ENCODE data around the gene EXOC2.
"Not testable (repeated sequence)": the region's sequence is repeated elsewhere in the genome, so short reads cannot be mapped to it uniquely, and the experiment has no call there.

Gene EXOC2

GRCh38 chr6:633611-634010 lies 59.3 kb downstream of the EXOC2 start:
- DNase-seq: no peak

DNA sequence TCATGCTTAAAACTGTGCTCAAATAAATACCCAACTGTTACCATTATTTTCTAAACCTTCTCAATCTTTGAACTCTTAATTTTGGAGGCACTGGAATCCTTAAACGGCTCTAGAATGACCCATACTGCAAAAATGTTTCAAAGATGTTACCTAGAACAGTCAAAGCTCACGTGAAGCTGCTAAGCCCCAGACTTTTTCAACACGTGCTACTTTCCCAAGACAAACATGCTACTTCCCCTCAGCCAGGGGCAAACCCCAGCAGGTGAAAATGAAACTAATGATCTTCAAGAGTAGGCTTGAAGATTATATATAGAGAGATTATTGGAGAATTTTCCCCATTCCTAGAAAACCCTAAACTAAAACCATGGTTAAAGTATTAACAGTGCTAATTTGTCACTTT lies 64.2 kb downstream of the EXOC2 start:
- no peak for DNase-seq

DNA sequence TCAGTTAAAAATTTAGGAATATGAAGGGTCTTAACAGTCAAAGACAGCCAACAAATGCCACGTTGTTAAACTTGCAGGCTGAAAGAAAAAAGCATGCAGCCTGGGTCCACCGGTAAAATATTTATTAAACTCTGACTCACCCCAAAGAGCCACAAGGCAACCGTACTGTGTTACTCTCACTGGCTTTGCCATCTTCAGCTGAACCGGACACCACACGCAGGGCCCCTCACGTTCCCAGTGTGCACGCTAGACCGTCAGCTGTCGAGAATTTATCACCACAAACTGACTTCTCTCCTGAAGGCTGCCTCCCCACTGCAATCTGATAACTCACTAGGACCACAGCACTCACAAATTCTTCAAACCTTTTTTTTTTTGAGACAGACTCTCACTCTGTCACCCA lies 66.7 kb downstream of the EXOC2 start:
- no peak for DNase-seq

GRCh38 chr6:624979-625378 lies 68.0 kb downstream of the EXOC2 start:
- peak in 1 of 2 experiments; percentile 2 for DNase-seq

DNA sequence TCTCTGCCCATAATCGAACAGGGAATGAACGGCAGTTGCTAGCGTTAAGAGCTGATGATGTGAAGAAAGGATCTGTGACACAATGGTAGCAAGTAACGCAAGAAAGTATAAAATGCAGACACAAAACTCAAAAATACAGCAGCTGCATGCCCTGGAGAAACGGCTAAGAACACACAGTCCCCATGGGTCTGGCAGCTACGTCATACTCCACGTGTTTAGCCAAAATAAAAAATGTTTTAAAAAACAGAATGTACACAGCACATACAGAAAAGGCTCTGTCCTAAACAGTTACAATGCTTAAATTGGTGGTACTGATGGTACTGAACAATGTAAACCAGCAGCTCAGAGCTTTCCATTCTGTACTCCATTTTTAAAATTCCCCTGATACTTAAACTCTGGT lies 70.5 kb downstream of the EXOC2 start:
- DNase-seq: no peak

GRCh38 chr6:621931-622330 lies 71.0 kb downstream of the EXOC2 start:
- no peak for DNase-seq

- DNase-seq: no peak
These were observed 72.0 kb downstream of the EXOC2 start for GRCh38 chr6:620950-621349.

DNA sequence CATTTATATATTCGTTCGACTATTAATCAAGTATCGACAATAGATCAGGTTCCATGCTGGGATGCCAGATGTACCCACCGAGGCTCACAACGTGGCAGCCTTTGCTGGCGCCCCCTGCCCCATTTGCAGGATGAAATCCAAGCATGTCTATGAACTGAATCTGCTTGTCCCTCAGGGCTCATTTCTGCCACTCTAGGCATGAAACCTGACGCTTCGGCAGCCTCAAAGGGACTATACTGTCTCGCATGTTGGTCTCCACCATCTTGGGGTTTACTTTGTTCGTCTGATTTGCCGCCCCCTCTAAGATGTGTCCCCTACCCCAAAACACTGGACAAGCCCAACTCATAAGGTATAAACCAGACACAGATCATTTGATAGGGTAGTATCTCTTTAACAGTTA lies 72.8 kb downstream of the EXOC2 start:
- DNase-seq: no peak

DNA sequence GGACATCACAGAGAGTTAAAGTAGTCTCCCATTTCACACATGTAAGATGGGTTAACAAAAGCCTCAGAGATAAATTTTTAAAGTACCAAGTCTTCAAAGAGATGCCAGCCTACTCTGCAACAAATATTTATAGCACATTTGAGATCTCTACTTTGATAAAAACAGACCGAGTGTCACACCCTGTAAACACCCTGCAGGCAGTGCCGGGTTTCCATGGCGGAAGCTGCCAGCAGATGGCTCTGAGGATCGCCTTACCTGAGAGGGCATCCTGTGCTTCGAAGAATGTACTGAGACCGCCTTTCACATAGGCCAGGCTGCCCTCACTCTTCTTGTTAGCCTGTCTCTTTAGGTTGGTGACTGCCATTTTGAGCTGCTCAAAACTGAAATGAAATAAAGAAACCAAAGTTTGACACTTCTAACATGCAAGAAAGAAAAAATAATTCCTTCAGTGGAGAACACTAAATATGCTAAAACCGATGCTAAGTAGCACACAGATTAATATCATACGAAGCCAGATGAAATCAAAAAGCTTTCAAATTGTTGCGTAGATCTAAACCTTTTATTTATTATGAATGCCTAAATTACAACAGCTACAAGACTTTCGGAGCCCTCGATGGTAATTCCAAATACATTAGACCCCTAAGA lies 75.4 kb downstream of the EXOC2 start:
- no peak for DNase-seq

- DNase-seq: no peak
These were observed 79.0 kb downstream of the EXOC2 start for GRCh38 chr6:613981-614380.

- no peak for DNase-seq
These were observed 81.0 kb downstream of the EXOC2 start for GRCh38 chr6:611928-612327.

GRCh38 chr6:610882-611281 lies 82.1 kb downstream of the EXOC2 start:
- peak; percentile 32 to 41 for DNase-seq

DNA sequence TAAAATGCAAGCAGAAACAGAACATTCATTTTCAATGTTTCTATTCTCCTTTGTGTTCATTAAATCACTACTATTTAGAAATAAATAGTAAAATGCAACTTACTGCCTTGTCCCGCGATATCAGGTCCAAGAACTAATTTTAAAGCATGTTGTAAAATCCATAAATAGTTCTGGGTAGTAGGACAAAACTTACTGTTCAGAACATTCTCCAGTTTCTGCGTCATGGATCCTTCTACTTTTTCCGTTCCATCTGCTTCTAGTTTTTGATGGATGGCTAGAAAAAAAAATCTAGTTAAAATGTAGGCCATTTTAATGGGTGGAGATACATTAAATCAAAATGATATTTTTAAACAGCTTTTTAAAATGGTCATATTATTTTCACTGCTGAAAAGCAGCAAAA lies 83.0 kb downstream of the EXOC2 start:
- DNase-seq: no peak

GRCh38 chr6:606829-607379 lies 86.0 kb downstream of the EXOC2 start:
- DNase-seq: no peak

DNA sequence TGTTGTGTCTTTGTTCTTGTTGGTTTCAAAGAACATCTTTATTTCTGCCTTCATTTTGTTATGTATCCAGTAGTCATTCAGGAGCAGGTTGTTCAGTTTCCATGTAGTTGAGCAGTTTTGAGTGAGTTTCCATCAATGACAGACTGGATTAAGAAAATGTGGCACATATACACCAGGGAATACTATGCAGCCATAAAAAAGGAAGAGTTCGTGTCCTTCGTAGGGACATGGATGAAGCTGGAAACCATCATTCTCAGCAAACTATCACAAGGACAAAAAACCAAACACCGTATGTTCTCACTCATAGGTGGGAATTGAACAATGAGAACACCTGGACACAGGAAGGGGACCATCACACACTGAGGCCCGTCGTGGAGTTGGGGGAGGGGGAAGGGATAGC lies 87.0 kb downstream of the EXOC2 start:
- DNase-seq: not testable (repeated sequence)

DNA sequence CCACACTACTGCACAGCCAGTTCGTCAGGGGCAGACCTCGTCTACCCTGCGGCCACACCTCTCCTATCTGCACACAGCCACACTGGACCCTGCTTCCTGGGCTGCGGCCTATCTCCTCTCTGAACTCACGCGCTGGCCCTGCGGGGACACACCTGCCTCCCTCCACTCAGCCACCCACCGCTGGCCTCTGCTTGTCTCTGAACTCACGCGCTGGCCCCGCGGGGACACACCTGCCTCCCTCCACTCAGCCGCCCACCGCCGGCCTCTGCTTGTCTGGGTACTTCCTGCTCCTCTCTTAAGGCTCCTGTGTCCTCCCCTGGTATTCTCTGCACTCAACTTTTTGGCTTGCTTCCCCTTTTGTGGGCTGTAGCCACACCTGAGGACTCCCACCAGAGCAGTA lies 88.4 kb downstream of the EXOC2 start:
- DNase-seq: no peak

DNA sequence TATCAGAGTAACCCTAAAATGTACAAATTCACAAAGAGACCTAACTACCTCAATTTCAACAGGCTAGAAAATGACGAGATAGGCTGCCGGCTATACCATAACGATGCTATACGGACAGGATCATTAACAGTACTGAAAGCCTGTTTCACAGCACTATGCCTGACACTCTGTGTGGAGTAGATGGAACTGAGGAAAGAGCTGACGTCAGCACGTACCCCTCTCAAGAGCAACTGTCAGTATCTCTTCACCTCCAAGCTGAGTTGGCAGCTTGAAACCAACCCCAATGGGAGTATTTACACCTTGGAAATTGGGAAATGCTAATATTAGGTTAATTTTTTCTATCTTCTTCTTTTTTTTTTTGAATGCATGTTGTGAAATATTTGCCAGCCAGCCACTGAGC lies 89.7 kb downstream of the EXOC2 start:
- no peak for DNase-seq

GRCh38 chr6:599576-600448 lies 93.1 kb downstream of the EXOC2 start:
- no peak for DNase-seq

- DNase-seq: no peak
These were observed 99.1 kb downstream of the EXOC2 start for GRCh38 chr6:593907-594212.

GRCh38 chr6:593139-593906 lies 99.6 kb downstream of the EXOC2 start:
- peak; percentile 34 to 79 for DNase-seq

- no peak for DNase-seq
These were observed 103.8 kb downstream of the EXOC2 start for GRCh38 chr6:589090-589489.

DNA sequence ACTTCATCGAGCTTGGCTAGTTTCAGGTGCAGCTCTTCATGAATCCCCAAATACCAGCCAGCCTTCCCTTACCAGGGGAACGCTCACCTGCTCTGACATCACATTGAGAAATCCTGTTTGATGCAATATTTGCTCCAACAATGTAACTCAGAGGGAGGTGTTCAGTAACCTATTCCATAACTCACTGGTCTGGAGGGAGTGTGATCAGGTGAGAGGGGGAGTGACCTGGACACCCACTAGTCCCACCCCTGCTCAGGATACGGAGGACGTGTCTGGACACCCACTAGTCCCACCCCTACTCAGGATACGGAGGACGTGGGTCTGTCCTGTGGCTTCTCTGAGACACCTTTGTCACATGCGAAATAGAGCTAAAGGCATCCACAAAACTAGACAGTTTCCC lies 106.4 kb downstream of the EXOC2 start:
- no peak for DNase-seq

GRCh38 chr6:583635-584034 lies 109.3 kb downstream of the EXOC2 start:
- DNase-seq: no peak

- DNase-seq: no peak
These were observed 109.8 kb downstream of the EXOC2 start for GRCh38 chr6:583116-583515.

All from Kasumi-1 (cell line).